HepG2 (cell line): ENCODE results near the gene GSTM1. TPM values are rescaled to one million over a fixed set of nuclear protein-coding genes. Genes with fewer than 3 reads are reported as not detected.

Experiments used
- HNF4A ChIP-seq: sonication (generic); formaldehyde crosslinking; IDR thresholded peaks from 2 replicates; pipeline ENCODE4 v1.4.0; 2020; ENCODE audit warnings: missing genetic modification reagents
- HNRNPLL ChIP-seq: fragments of 200-400 bp; formaldehyde crosslinking; IDR thresholded peaks from 2 replicates; pipeline ENCODE4 v1.6.1; 2017; ENCODE audit warnings: mild to moderate bottlenecking, low read depth, low read length; ENCODE audit not compliant: poor library complexity, severe bottlenecking
- MEIS2 ChIP-seq: sonication (generic); formaldehyde crosslinking; IDR thresholded peaks from 2 replicates; pipeline ENCODE4 v1.9.0; 2021; ENCODE audit warnings: mild to moderate bottlenecking, missing genetic modification reagents
- NFYB ChIP-seq: sonication (generic); formaldehyde crosslinking; IDR thresholded peaks from 2 replicates; pipeline ENCODE4 v1.4.0; 2020; ENCODE audit warnings: missing genetic modification reagents
- NFYC ChIP-seq: IDR thresholded peaks from 2 replicates; pipeline ENCODE4 v1.6.1; 2016; ENCODE audit warnings: missing genetic modification reagents, missing compliant biosample characterization
- PAXIP1 ChIP-seq: sonication (generic); formaldehyde crosslinking; conservative IDR thresholded peaks from 2 replicates; pipeline ENCODE4 v1.4.0; 2020; ENCODE audit warnings: mild to moderate bottlenecking, missing genetic modification reagents, moderate library complexity
- PHF21A ChIP-seq: sonication (generic); formaldehyde crosslinking; IDR thresholded peaks from 2 replicates; pipeline ENCODE4 v1.5.0; 2020; ENCODE audit warnings: mild to moderate bottlenecking, missing genetic modification reagents
- PHF8 ChIP-seq: sonication (generic); formaldehyde crosslinking; IDR thresholded peaks from 2 replicates; pipeline ENCODE4 v1.5.0; 2020; ENCODE audit warnings: missing genetic modification reagents
- POLR2A ChIP-seq, 2 experiments: IDR thresholded peaks; 2 replicates each; pipeline ENCODE4 v1.6.1; 2011; ENCODE audit warnings: low read depth in 2 of 2, low read length in 2 of 2, mild to moderate bottlenecking in 1 of 2, moderate library complexity in 1 of 2; ENCODE audit not compliant: insufficient read depth in 1 of 2
- SAP130 ChIP-seq: IDR thresholded peaks from 2 replicates; pipeline ENCODE4 v1.6.1; 2016; ENCODE audit warnings: low read depth
- SP1 ChIP-seq, 2 experiments: fragments of 450-650 bp in 1 of 2; sonication (generic) in 1 of 2; formaldehyde crosslinking in 1 of 2; IDR thresholded peaks; 2 replicates each; pipeline versions ENCODE4 v1.4.0 to v1.6.1; 2016 to 2020; ENCODE audit warnings: missing genetic modification reagents in 1 of 2
- SP2 ChIP-seq: sonication (generic); formaldehyde crosslinking; IDR thresholded peaks from 2 replicates; pipeline ENCODE4 v1.5.1; 2020; ENCODE audit warnings: mild to moderate bottlenecking, missing genetic modification reagents
- XRCC5 ChIP-seq: fragments of 200-400 bp; formaldehyde crosslinking; optimal IDR thresholded peaks from 2 replicates; pipeline ENCODE3; 2017; ENCODE audit warnings: mild to moderate bottlenecking, low read length
- ZFYVE20 ChIP-seq: sonication (generic); formaldehyde crosslinking; IDR thresholded peaks from 2 replicates; pipeline ENCODE4 v1.8.0; 2023; ENCODE audit warnings: low read depth, mild to moderate bottlenecking, moderate library complexity, missing genetic modification reagents, borderline replicate concordance
- ZNF331 ChIP-seq: sonication (generic); formaldehyde crosslinking; IDR thresholded peaks from 2 replicates; pipeline ENCODE4 v1.4.0; 2020; ENCODE audit warnings: missing genetic modification reagents
- ZNF354B ChIP-seq: sonication (generic); formaldehyde crosslinking; IDR thresholded peaks from 2 replicates; pipeline ENCODE4 v1.8.0; 2022; ENCODE audit warnings: mild to moderate bottlenecking, missing genetic modification reagents
- ZNF512 ChIP-seq: sonication (generic); formaldehyde crosslinking; IDR thresholded peaks from 2 replicates; pipeline ENCODE4 v1.4.0; 2020; ENCODE audit warnings: mild to moderate bottlenecking, missing genetic modification reagents
- ZNF687 ChIP-seq: sonication (generic); formaldehyde crosslinking; IDR thresholded peaks from 2 replicates; pipeline ENCODE4 v1.5.1; 2020; ENCODE audit warnings: mild to moderate bottlenecking, missing genetic modification reagents, moderate library complexity
- polyA plus RNA-seq, 8 experiments: library from polyadenylated mRNA; depleted of rRNA in 3 of 8; stranded (reverse) in 7 of 8; unstranded in 1 of 8; fragments of >200 nt; fragmentation: Illumina TruSeq in 4 of 8; extraction: Trizol in 4 of 8; gene quantifications; 2 replicates each; pipeline versions ENCODE4 v1.2.1 to v1.2.3, GENCODE V29; 2011 to 2016; ENCODE audit warnings: low read depth in 4 of 8, missing spikeins in 1 of 8, mixed read lengths in 1 of 8; ENCODE audit not compliant: insufficient read depth in 1 of 8
- total RNA-seq, 5 experiments: library from RNA; depleted of rRNA; stranded (reverse); fragments of >200 nt; fragmentation: Illumina TruSeq; extraction: Trizol; gene quantifications; 2 replicates each; pipeline ENCODE4 v1.2.3, GENCODE V29; 2016; ENCODE audit warnings: low read depth in 1 of 5

Gene GSTM1
- total and polyA plus RNA-seq, 2 of the 13 experiments (the other 11 are each of a cell fraction or from before 2014, with no cell fraction given) = 0.42 TPM; not detected in 1

- TF ChIP-seq ZFYVE20 (CRISPR knock-in tag) (no peak), SAP130 (CRISPR knock-in tag) (peak; percentile 68), POLR2A (IDR thresholded peaks at IDR 0.05; ENCODE audit: insufficient read depth in 1 of 2, low read depth in 2 of 2, low read length in 2 of 2) (peak in 1 of 2 experiments; percentile 44; a peak in 1 of 4 replicates), NFYC (CRISPR knock-in tag) (peak; percentile 57), HNF4A (peak; percentile 40), ZNF354B (no peak), MEIS2 (CRISPR knock-in tag) (0 out of 2 replicates have a peak, but pooled peaks have one; percentile 13), ZNF331 (CRISPR knock-in tag) (0 out of 2 replicates have a peak, but pooled peaks have one; percentile 19), XRCC5 (peak; percentile 56), SP1 (IDR thresholded peaks at IDR 0.05) (no peak), SP1 (CRISPR knock-in tag; IDR thresholded peaks at IDR 0.05) (peak; percentile 52; the same call in 1 of the 2 replicates), PHF8 (CRISPR knock-in tag) (peak; percentile 36; the same call in 1 of the 2 replicates), ZNF687 (CRISPR knock-in tag) (peak; percentile 39; the same call in 1 of the 2 replicates), PHF21A (peak; percentile 52; the same call in 1 of the 2 replicates), NFYB (CRISPR knock-in tag) (peak; percentile 64), SP2 (CRISPR knock-in tag) (peak; percentile 57; the same call in 1 of the 2 replicates), PAXIP1 (CRISPR knock-in tag) (peak; percentile 13; the same call in 1 of the 2 replicates), ZNF512 (CRISPR knock-in tag) (peak; percentile 59; the same call in 1 of the 2 replicates), HNRNPLL (peak; percentile 27)
Measured at GRCh38 chr1:109667452-109668122, 20.0 kb upstream of the GSTM1 start, which contains the start of gene GSTM2 (continued).
